Tibial artery (tissue), 4 donors: ENCODE results near the gene ITGAV.

Experiments used
- DNase-seq, 2 donors: peaks; one replicate each; pipeline ENCODE4 v3.0.0-alpha.2; 2019
- H3K27ac ChIP-seq, 2 donors: fragments of 200-600 bp; sonication (generic) in 1 of 2; 1 replicate in 1 of 2; 2 replicates in 1 of 2; pipeline ENCODE4 v1.5.1; 2018 to 2019; ENCODE audit warnings: mild to moderate bottlenecking in 1 of 2
- H3K27me3 ChIP-seq, 2 donors: fragments of 200-600 bp; sonication (generic) in 1 of 2; one replicate each; pipeline versions ENCODE4 v1.5.1 to v1.6.0; 2016 to 2019
- H3K36me3 ChIP-seq, 3 donors: fragments of 200-600 bp; sonication (generic) in 2 of 3; one replicate each; pipeline ENCODE4 v1.5.1; 2016 to 2019; ENCODE audit warnings: mild to moderate bottlenecking in 2 of 3
- H3K4me1 ChIP-seq, 4 donors: fragments of 200-600 bp; sonication (generic) in 2 of 4; 1 replicate in 3 of 4; 2 replicates in 1 of 4; pipeline ENCODE4 v1.5.1; 2016 to 2019
- H3K4me3 ChIP-seq, 2 donors: fragments of 200-600 bp; sonication (generic) in 1 of 2; 1 replicate in 1 of 2; 2 replicates in 1 of 2; pipeline ENCODE4 v1.5.1; 2018 to 2019; ENCODE audit warnings: mild to moderate bottlenecking in 2 of 2
- H3K9me3 ChIP-seq, 3 donors: fragments of 200-600 bp; sonication (generic) in 1 of 3; one replicate each; pipeline ENCODE4 v1.5.1; 2016 to 2019
- intact Hi-C: fragments of 100-400 bp; cut with DNase I; formaldehyde crosslinking; loops from one replicate; pipeline ENCODE4 v1.15.0; 2023; ENCODE audit warnings: low total_unique reads
- TF ChIP-seq, protein P1 (sequence below), 2 experiments: fragments of 200-600 bp in 1 of 2; fragments of 450-650 bp in 1 of 2; IDR thresholded peaks; one replicate each; pipeline ENCODE4 v1.5.1; 2017 to 2019; ENCODE audit warnings: antibody characterized with exemption in 2 of 2, mild to moderate bottlenecking in 1 of 2, moderate library complexity in 1 of 2

The ITGAV gene

DNA sequence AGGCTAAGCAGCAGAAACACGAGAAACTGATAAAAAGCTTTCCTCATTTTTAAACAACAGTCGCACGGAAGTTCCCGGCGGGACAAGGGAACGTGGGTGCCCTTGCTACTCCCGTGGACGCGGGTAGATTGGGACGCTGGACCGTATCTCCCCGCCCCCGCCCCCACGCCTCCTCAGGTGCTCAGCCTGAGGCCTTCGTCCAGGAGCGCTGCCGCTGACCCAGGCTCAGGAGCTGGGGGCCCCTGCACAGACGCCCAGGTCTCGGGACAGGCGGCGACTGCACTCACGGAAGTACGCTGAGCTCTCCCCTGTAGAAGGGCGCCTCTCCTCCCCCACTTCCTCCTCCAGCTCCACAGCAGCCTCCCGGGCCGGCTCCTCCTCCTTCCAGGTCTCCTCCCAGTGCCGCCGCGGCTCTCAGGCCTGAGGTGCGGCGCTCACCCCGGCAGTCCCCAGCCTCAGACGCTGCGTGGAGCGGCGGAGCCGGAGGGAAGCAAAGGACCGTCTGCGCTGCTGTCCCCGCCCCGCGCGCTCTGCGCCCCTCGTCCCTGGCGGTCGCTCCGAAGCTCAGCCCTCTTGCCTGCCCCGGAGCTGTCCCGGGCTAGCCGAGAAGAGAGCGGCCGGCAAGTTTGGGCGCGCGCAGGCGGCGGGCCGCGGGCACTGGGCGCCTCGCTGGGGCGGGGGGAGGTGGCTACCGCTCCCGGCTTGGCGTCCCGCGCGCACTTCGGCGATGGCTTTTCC, at the start of gene ITGAV:
ITGAV (plus strand) TSS at position 445 of the 738 bp plus-strand sequence; CDS start at position 728, 283 bp downstream.
- TF ChIP-seq, protein P1, sequence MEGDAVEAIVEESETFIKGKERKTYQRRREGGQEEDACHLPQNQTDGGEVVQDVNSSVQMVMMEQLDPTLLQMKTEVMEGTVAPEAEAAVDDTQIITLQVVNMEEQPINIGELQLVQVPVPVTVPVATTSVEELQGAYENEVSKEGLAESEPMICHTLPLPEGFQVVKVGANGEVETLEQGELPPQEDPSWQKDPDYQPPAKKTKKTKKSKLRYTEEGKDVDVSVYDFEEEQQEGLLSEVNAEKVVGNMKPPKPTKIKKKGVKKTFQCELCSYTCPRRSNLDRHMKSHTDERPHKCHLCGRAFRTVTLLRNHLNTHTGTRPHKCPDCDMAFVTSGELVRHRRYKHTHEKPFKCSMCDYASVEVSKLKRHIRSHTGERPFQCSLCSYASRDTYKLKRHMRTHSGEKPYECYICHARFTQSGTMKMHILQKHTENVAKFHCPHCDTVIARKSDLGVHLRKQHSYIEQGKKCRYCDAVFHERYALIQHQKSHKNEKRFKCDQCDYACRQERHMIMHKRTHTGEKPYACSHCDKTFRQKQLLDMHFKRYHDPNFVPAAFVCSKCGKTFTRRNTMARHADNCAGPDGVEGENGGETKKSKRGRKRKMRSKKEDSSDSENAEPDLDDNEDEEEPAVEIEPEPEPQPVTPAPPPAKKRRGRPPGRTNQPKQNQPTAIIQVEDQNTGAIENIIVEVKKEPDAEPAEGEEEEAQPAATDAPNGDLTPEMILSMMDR (IDR thresholded peaks at IDR 0.05): no peak
- H3K36me3 ChIP-seq: no peaks in the 10 kb centered on the region
- H3K27me3 ChIP-seq: no peaks in the 10 kb centered on the region
- H3K4me1 ChIP-seq: peaks cover 0 to 41% (median 23%) of the 10 kb centered on the region in 4 donors
- peak within 1 kb of the TSS; percentile 81 to 85 for H3K4me3 ChIP-seq
- peak; percentile 95 to 96 for DNase-seq
- intact Hi-C loops: loop anchor here (5.0 kb wide), 1 partner anchor 102 kb away; the partner anchor contains the start of gene ZC3H15
- H3K9me3 ChIP-seq: no peaks in the 10 kb centered on the region
- peak within 1 kb of the TSS; percentile 95 to 98 for H3K27ac ChIP-seq

DNA sequence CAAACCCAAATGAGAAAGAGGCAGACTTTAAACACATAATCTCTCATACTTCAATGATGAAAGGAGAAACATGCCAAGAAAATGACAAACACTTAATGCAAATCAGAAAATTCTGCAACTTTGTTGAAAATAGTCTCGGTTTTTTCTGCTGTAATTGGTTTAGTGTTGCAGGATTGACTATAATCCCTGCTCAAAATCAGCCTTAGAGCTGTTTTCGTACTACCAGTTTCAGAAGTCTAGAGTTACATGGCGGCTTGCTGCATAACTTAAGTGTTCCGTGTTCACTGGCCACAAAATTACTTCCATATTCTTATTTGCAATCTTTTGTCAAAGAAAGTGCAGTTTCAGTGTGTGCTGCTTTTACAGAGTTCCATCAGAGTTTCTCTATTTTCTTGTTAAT, 48.9 kb upstream of the ITGAV start:
- Histone ChIP-seq H3K27me3 (no peaks in the 10 kb centered on the region), H3K27ac (no peak overlapping the region), H3K4me1 (peaks cover 0 to 19% (median 6%) of the 10 kb centered on the region in 4 donors), H3K4me3 (no peak overlapping the region), H3K9me3 (no peaks in the 10 kb centered on the region), H3K36me3 (no peaks in the 10 kb centered on the region)
- TF ChIP-seq, protein P1 (IDR thresholded peaks at IDR 0.05): no peak
- no peak for DNase-seq
- intact Hi-C loops: no loop called here

DNA sequence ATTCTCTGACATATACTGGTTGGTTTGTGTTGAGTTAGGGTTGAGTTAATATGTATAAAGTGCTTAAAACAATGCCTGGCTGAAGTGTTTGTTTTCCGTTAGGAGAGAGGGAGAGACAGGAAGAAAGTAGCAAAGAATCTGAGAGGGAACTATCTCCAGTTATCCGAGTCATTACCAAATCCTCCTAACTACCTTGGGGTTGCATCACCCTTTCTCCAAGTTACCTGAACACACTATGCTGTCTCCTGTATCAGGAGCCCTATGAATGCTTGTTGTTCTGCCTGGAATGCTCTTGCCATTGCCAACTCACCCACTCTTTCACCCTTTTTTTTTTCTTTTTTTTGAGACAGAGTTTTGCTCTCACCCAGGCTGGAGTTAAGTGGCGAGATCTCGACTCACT, 47.9 kb upstream of the ITGAV start:
- Histone ChIP-seq H3K4me1 (peaks cover 0 to 30% (median 8%) of the 10 kb centered on the region in 4 donors), H3K27me3 (no peaks in the 10 kb centered on the region), H3K9me3 (no peaks in the 10 kb centered on the region), H3K27ac (no peak overlapping the region), H3K4me3 (no peak overlapping the region), H3K36me3 (no peaks in the 10 kb centered on the region)
- DNase-seq: no peak
- TF ChIP-seq, protein P1 (IDR thresholded peaks at IDR 0.05): no peak
- intact Hi-C loops: no loop called here

DNA sequence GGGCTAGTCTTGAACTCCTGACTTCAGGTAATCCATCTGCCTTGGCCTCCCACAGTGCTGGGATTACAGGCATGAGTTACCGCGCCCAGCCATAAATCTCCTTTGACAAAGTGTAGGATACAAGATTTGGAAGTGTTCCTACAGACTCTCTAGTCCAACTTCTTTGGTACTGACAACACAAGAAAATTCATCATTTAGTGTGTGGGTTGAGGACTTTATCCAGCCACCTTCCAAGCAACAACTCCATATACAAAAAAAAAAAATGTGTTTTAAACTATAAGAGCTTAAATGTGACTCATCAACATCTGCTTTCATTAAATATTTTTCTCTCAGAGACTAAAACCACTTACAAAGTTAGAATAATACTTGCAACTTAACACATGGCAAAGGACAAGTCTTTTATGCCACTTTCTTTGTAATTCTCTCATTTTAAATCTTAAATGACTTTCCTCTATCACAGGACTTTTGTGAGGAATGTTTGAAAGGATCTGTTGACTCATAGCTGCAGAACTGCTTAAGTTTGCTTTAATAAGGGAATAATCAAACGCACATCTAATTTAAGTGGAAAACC, 46.2 kb upstream of the ITGAV start:
- peaks cover 0 to 33% (median 8%) of the 10 kb centered on the region in 4 donors for H3K4me1 ChIP-seq
- TF ChIP-seq, protein P1 (IDR thresholded peaks at IDR 0.05): no peak
- H3K36me3 ChIP-seq: no peaks in the 10 kb centered on the region
- intact Hi-C loops: no loop called here
- no peak overlapping the region for H3K4me3 ChIP-seq
- H3K9me3 ChIP-seq: no peaks in the 10 kb centered on the region
- H3K27me3 ChIP-seq: no peaks in the 10 kb centered on the region
- peak overlapping the region; percentile 23 to 55 for H3K27ac ChIP-seq
- no peak for DNase-seq

DNA sequence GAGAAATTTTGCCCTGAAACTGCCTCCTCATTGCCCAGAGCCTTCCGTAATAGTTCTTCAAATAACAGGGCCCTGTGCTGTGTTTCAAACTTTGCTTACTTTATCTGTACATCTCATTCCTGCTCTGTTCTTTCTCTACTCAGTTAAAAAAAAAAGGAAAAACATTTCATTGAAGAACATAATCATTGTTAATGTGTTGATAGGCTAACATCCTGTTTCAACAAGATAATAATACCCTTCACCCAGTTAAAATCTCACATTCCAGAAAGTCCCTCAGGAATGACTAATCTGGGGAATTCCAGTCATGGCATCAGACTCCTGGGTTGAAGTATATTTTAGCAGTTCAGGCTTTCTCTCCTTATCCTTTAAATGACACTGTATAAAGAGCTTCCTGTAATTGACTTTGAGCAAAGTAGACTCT, 45.6 kb upstream of the ITGAV start:
- TF ChIP-seq, protein P1 (IDR thresholded peaks at IDR 0.05): no peak
- peak overlapping the region; percentile 23 to 55 for H3K27ac ChIP-seq
- no peak for DNase-seq

More for the DNA sequence above, 45.6 kb upstream of the ITGAV start:
- Histone ChIP-seq H3K9me3 (no peaks in the 10 kb centered on the region), H3K36me3 (no peaks in the 10 kb centered on the region), H3K27me3 (no peaks in the 10 kb centered on the region), H3K4me3 (no peak overlapping the region), H3K4me1 (peaks cover 0 to 33% (median 8%) of the 10 kb centered on the region in 4 donors)
- intact Hi-C loops: no loop called here
